ENCODE data around the gene BBS9.
A peak's percentile ranks its signal among the peaks of the same experiment; 100 is the strongest.
"Not testable (repeated sequence)": the region's sequence is repeated elsewhere in the genome, so short reads cannot be mapped to it uniquely, and the experiment has no call there.

Gene BBS9

GRCh38 chr7:33511778-33512177, 382.4 kb downstream of the BBS9 start:
- no peak for DNase-seq (ENCODE audit: low spot score in 2 of 2)
- H3K4me3 Mint-ChIP-seq, result no peak overlapping the region
- no peak overlapping the region for H3K27ac Mint-ChIP-seq
- H3K9me3 Mint-ChIP-seq, result no peaks in the 10 kb centered on the region
- H3K4me1 Mint-ChIP-seq, result no peaks in the 10 kb centered on the region
- ATAC-seq, result no peak
- H3K36me3 Mint-ChIP-seq, result no peaks in the 10 kb centered on the region

GRCh38 chr7:33516568-33516967, 387.2 kb downstream of the BBS9 start:
- Mint-ChIP-seq H3K4me1 (no peaks in the 10 kb centered on the region), H3K9me3 (no peaks in the 10 kb centered on the region), H3K27ac (no peak overlapping the region), H3K36me3 (no peaks in the 10 kb centered on the region), H3K4me3 (no peak overlapping the region)
- no peak for ATAC-seq
- DNase-seq (ENCODE audit: low spot score in 2 of 2), result no peak

GRCh38 chr7:33517191-33517590, 387.8 kb downstream of the BBS9 start:
- ATAC-seq, result no peak
- H3K9me3 Mint-ChIP-seq, result no peaks in the 10 kb centered on the region
- no peak for DNase-seq (ENCODE audit: low spot score in 2 of 2)
- H3K36me3 Mint-ChIP-seq, result no peaks in the 10 kb centered on the region
- H3K4me1 Mint-ChIP-seq, result no peaks in the 10 kb centered on the region
- H3K4me3 Mint-ChIP-seq, result no peak overlapping the region
- H3K27ac Mint-ChIP-seq, result no peak overlapping the region

- not testable (repeated sequence) for H3K4me3 Mint-ChIP-seq; H3K9me3 Mint-ChIP-seq; H3K27ac Mint-ChIP-seq; H3K36me3 Mint-ChIP-seq; H3K4me1 Mint-ChIP-seq; ATAC-seq; DNase-seq (ENCODE audit: low spot score in 2 of 2)
Observed at GRCh38 chr7:33527008-33527407, 397.6 kb downstream of the BBS9 start.

GRCh38 chr7:33527613-33528012, 398.2 kb downstream of the BBS9 start:
- DNase-seq (ENCODE audit: low spot score in 2 of 2); H3K4me3 Mint-ChIP-seq; H3K9me3 Mint-ChIP-seq; ATAC-seq; H3K36me3 Mint-ChIP-seq; H3K27ac Mint-ChIP-seq; H3K4me1 Mint-ChIP-seq: not testable (repeated sequence)

GRCh38 chr7:33529070-33529469, 399.7 kb downstream of the BBS9 start:
- H3K27ac Mint-ChIP-seq, result no peak overlapping the region
- ATAC-seq (no peak), DNase-seq (ENCODE audit: low spot score in 2 of 2) (no peak)
- H3K36me3 Mint-ChIP-seq, result no peaks in the 10 kb centered on the region
- no peaks in the 10 kb centered on the region for H3K9me3 Mint-ChIP-seq
- peaks cover 7% of the 10 kb centered on the region for H3K4me1 Mint-ChIP-seq
- H3K4me3 Mint-ChIP-seq, result no peak overlapping the region

- DNase-seq (ENCODE audit: low spot score in 2 of 2) (no peak), ATAC-seq (no peak)
- Mint-ChIP-seq H3K9me3 (no peaks in the 10 kb centered on the region), H3K36me3 (no peaks in the 10 kb centered on the region), H3K4me3 (no peak overlapping the region), H3K4me1 (peaks cover 14% of the 10 kb centered on the region), H3K27ac (no peak overlapping the region)
Observed at GRCh38 chr7:33530664-33531063, 401.3 kb downstream of the BBS9 start.

- Mint-ChIP-seq H3K36me3 (no peaks in the 10 kb centered on the region), H3K4me3 (no peak overlapping the region), H3K4me1 (peaks cover 18% of the 10 kb centered on the region), H3K27ac (no peak overlapping the region), H3K9me3 (no peaks in the 10 kb centered on the region)
- DNase-seq (ENCODE audit: low spot score in 2 of 2), result no peak
- no peak for ATAC-seq
Observed at GRCh38 chr7:33531888-33532287, 402.5 kb downstream of the BBS9 start.

- ATAC-seq, result no peak
- no peak overlapping the region for H3K4me3 Mint-ChIP-seq
- DNase-seq (ENCODE audit: low spot score in 2 of 2), result no peak
- H3K36me3 Mint-ChIP-seq, result no peaks in the 10 kb centered on the region
- H3K4me1 Mint-ChIP-seq, result peaks cover 18% of the 10 kb centered on the region
- peak overlapping the region; percentile 20 for H3K27ac Mint-ChIP-seq
- H3K9me3 Mint-ChIP-seq, result peaks cover 5% of the 10 kb centered on the region
Observed at GRCh38 chr7:33534833-33535232, 405.5 kb downstream of the BBS9 start.

GRCh38 chr7:33535989-33536388, 406.6 kb downstream of the BBS9 start:
- H3K4me1 Mint-ChIP-seq, result peaks cover 18% of the 10 kb centered on the region
- H3K9me3 Mint-ChIP-seq, result peaks cover 6% of the 10 kb centered on the region
- no peak for ATAC-seq
- no peaks in the 10 kb centered on the region for H3K36me3 Mint-ChIP-seq
- H3K4me3 Mint-ChIP-seq, result no peak overlapping the region
- peak overlapping the region; percentile 6 for H3K27ac Mint-ChIP-seq
- DNase-seq (ENCODE audit: low spot score in 2 of 2), result no peak

GRCh38 chr7:33536398-33537103, 407.2 kb downstream of the BBS9 start:
- Mint-ChIP-seq H3K36me3 (no peaks in the 10 kb centered on the region), H3K4me3 (no peak overlapping the region), H3K4me1 (peaks cover 18% of the 10 kb centered on the region), H3K27ac (no peak overlapping the region), H3K9me3 (peaks cover 9% of the 10 kb centered on the region)
- no peak for DNase-seq (ENCODE audit: low spot score in 2 of 2)
- ATAC-seq, result no peak

GRCh38 chr7:33537104-33537477, 407.7 kb downstream of the BBS9 start:
- no peak for DNase-seq (ENCODE audit: low spot score in 2 of 2)
- H3K9me3 Mint-ChIP-seq, result peaks cover 9% of the 10 kb centered on the region
- peaks cover 18% of the 10 kb centered on the region for H3K4me1 Mint-ChIP-seq
- no peak overlapping the region for H3K4me3 Mint-ChIP-seq
- H3K36me3 Mint-ChIP-seq, result no peaks in the 10 kb centered on the region
- no peak overlapping the region for H3K27ac Mint-ChIP-seq
- ATAC-seq, result no peak

GRCh38 chr7:33539198-33539597, 409.8 kb downstream of the BBS9 start:
- H3K4me1 Mint-ChIP-seq, result peaks cover 11% of the 10 kb centered on the region
- H3K4me3 Mint-ChIP-seq, result no peak overlapping the region
- no peak for ATAC-seq

GRCh38 chr7:33539659-33540400, 410.5 kb downstream of the BBS9 start:
- H3K9me3 Mint-ChIP-seq, result peaks cover 12% of the 10 kb centered on the region
- DNase-seq (ENCODE audit: low spot score in 2 of 2), result no peak
- no peak overlapping the region for H3K4me3 Mint-ChIP-seq
- no peak for ATAC-seq
- no peak overlapping the region for H3K27ac Mint-ChIP-seq
- H3K36me3 Mint-ChIP-seq, result no peaks in the 10 kb centered on the region
- H3K4me1 Mint-ChIP-seq, result peaks cover 8% of the 10 kb centered on the region

More at GRCh38 chr7:33539198-33539597, 409.8 kb downstream of the BBS9 start:
- Mint-ChIP-seq H3K9me3 (peaks cover 12% of the 10 kb centered on the region), H3K27ac (no peak overlapping the region), H3K36me3 (no peaks in the 10 kb centered on the region)
- DNase-seq (ENCODE audit: low spot score in 2 of 2), result no peak

GRCh38 chr7:33547880-33548279, 418.5 kb downstream of the BBS9 start:
- ATAC-seq, result no peak
- Mint-ChIP-seq H3K4me1 (no peaks in the 10 kb centered on the region), H3K9me3 (no peaks in the 10 kb centered on the region), H3K36me3 (no peaks in the 10 kb centered on the region), H3K4me3 (no peak overlapping the region), H3K27ac (no peak overlapping the region)
- DNase-seq (ENCODE audit: low spot score in 2 of 2), result no peak

GRCh38 chr7:33550363-33550762, 421.0 kb downstream of the BBS9 start:
- Mint-ChIP-seq H3K27ac (no peak overlapping the region), H3K4me3 (no peak overlapping the region), H3K4me1 (no peaks in the 10 kb centered on the region), H3K9me3 (no peaks in the 10 kb centered on the region), H3K36me3 (no peaks in the 10 kb centered on the region)
- DNase-seq (ENCODE audit: low spot score in 2 of 2), result no peak
- no peak for ATAC-seq

All from stimulated activated effector memory CD8-positive, alpha-beta T cell treated with anti-CD3 and anti-CD28 coated beads, Interleukin-12 subunit alpha, Interleukin-12 subunit beta, amount 100 ng/mL, for 72 hours (primary cell).